ENCODE results near the gene PLA2G4E. TPM values are rescaled to one million over a fixed set of nuclear protein-coding genes. Genes with fewer than 3 reads are reported as not detected.
A peak's percentile ranks its signal among the peaks of the same experiment; 100 is the strongest.

PLA2G4E gene
- total and polyA plus RNA-seq, 2 of the 13 experiments (the other 11 are each of a cell fraction or from before 2014, with no cell fraction given), result not detected

GRCh38 chr15:42056934-42057798 is 36.3 kb upstream of the PLA2G4E start (continued):
- TF ChIP-seq KLF13 (CRISPR knock-in tag; IDR thresholded peaks at IDR 0.05) (no peak), TIGD3 (CRISPR knock-in tag; IDR thresholded peaks at IDR 0.05; ENCODE audit: borderline replicate concordance) (no peak), MXI1 (IDR thresholded peaks at IDR 0.05; ENCODE audit: borderline replicate concordance, low read depth, low read length) (peak; percentile 49; the same call in 1 of the 3 replicates), ZNF274 (CRISPR knock-in tag; IDR thresholded peaks at IDR 0.05) (0 out of 2 replicates have a peak, but pooled peaks have one; percentile 42), GTF3A (CRISPR knock-in tag; conservative IDR thresholded peaks at IDR 0.05) (no peak), ZBTB42 (CRISPR knock-in tag; IDR thresholded peaks at IDR 0.05) (no peak), KDM5A (IDR thresholded peaks at IDR 0.05; ENCODE audit: borderline replicate concordance, low read length) (no peak), SP1 (IDR thresholded peaks at IDR 0.05) (no peak), SP1 (CRISPR knock-in tag; IDR thresholded peaks at IDR 0.05) (peak; percentile 19; the same call in 1 of the 2 replicates), KDM5B (CRISPR knock-in tag; IDR thresholded peaks at IDR 0.05; ENCODE audit: borderline replicate concordance) (no peak; the same call in 1 of the 2 replicates), HES4 (CRISPR knock-in tag; IDR thresholded peaks at IDR 0.05; ENCODE audit: borderline replicate concordance) (no peak), EED (CRISPR knock-in tag; IDR thresholded peaks at IDR 0.05) (no peak), TAF1 (CRISPR knock-in tag; IDR thresholded peaks at IDR 0.05) (no peak), SALL2 (CRISPR knock-in tag; IDR thresholded peaks at IDR 0.05) (no peak; the same call in 1 of the 2 replicates), SOX5 (CRISPR knock-in tag; IDR thresholded peaks at IDR 0.05; ENCODE audit: borderline replicate concordance) (peak; percentile 42; the same call in 1 of the 2 replicates), ZNF629 (CRISPR knock-in tag; conservative IDR thresholded peaks at IDR 0.05) (no peak), ZNF264 (CRISPR knock-in tag; IDR thresholded peaks at IDR 0.05) (0 out of 2 replicates have a peak, but pooled peaks have one; percentile 32), PHF21A (CRISPR knock-in tag; IDR thresholded peaks at IDR 0.05) (no peak; the same call in 1 of the 2 replicates), ZZZ3 (CRISPR knock-in tag; IDR thresholded peaks at IDR 0.05; ENCODE audit: borderline replicate concordance) (no peak), CHD4 (IDR thresholded peaks at IDR 0.05; ENCODE audit: borderline replicate concordance, low read length) (no peak), FOSL2 (CRISPR knock-in tag; IDR thresholded peaks at IDR 0.05) (peak; percentile 91), ZNF737 (CRISPR knock-in tag; IDR thresholded peaks at IDR 0.05; ENCODE audit: borderline replicate concordance) (no peak), TSC22D2 (CRISPR knock-in tag; IDR thresholded peaks at IDR 0.05; ENCODE audit: borderline replicate concordance) (no peak)
- TF ChIP-seq, protein P1, sequence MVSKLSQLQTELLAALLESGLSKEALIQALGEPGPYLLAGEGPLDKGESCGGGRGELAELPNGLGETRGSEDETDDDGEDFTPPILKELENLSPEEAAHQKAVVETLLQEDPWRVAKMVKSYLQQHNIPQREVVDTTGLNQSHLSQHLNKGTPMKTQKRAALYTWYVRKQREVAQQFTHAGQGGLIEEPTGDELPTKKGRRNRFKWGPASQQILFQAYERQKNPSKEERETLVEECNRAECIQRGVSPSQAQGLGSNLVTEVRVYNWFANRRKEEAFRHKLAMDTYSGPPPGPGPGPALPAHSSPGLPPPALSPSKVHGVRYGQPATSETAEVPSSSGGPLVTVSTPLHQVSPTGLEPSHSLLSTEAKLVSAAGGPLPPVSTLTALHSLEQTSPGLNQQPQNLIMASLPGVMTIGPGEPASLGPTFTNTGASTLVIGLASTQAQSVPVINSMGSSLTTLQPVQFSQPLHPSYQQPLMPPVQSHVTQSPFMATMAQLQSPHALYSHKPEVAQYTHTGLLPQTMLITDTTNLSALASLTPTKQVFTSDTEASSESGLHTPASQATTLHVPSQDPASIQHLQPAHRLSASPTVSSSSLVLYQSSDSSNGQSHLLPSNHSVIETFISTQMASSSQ (IDR thresholded peaks at IDR 0.05; ENCODE audit: low read depth), result no peak
- TF ChIP-seq, protein P1 (CRISPR knock-in tag; IDR thresholded peaks at IDR 0.05; ENCODE audit: borderline replicate concordance), result no peak; the same call in 1 of the 2 replicates
- TF ChIP-seq, protein P2, sequence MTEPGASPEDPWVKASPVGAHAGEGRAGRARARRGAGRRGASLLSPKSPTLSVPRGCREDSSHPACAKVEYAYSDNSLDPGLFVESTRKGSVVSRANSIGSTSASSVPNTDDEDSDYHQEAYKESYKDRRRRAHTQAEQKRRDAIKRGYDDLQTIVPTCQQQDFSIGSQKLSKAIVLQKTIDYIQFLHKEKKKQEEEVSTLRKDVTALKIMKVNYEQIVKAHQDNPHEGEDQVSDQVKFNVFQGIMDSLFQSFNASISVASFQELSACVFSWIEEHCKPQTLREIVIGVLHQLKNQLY (CRISPR knock-in tag; IDR thresholded peaks at IDR 0.05), result no peak

Measured in HepG2 (cell line).